IMR-90 (cell line): Measurements from ENCODE around the gene SLCO1B1.

Source experiments
- BHLHE40 ChIP-seq: fragments of 150-350 bp; IDR thresholded peaks from 2 replicates; pipeline ENCODE4 v1.6.1; 2016; ENCODE audit warnings: mild to moderate bottlenecking, low read depth, low read length
- CEBPB ChIP-seq: IDR thresholded peaks from 2 replicates; pipeline ENCODE4 v1.6.1; 2012; ENCODE audit warnings: low read depth, low read length, improper control_type of control experiment
- CHD1 ChIP-seq: IDR thresholded peaks from 2 replicates; pipeline ENCODE4 v1.6.1; 2012; ENCODE audit warnings: low read depth, low read length, improper control_type of control experiment
- CTCF ChIP-seq: conservative IDR thresholded peaks from 2 replicates; pipeline ENCODE4 v1.5.1; 2012; ENCODE audit warnings: mild to moderate bottlenecking, low read depth, low read length, improper control_type of control experiment
- MAFK ChIP-seq: IDR thresholded peaks from 2 replicates; pipeline ENCODE4 v1.6.1; 2012; ENCODE audit warnings: low read depth, low read length, improper control_type of control experiment
- MXI1 ChIP-seq: IDR thresholded peaks from 2 replicates; pipeline ENCODE4 v1.6.1; 2012; ENCODE audit warnings: low read depth, mild to moderate bottlenecking, low read length, moderate library complexity, borderline replicate concordance
- POLR2A ChIP-seq: IDR thresholded peaks from 2 replicates; pipeline ENCODE4 v1.6.1; 2012; ENCODE audit warnings: mild to moderate bottlenecking, low read depth, low read length
- RAD21 ChIP-seq: IDR thresholded peaks from 2 replicates; pipeline ENCODE4 v1.6.1; 2012; ENCODE audit warnings: low read length, improper control_type of control experiment
- RCOR1 ChIP-seq: IDR thresholded peaks from 2 replicates; pipeline ENCODE4 v1.6.1; 2012; ENCODE audit warnings: mild to moderate bottlenecking, low read length, improper control_type of control experiment; ENCODE audit not compliant: insufficient replicate concordance
- RFX5 ChIP-seq: IDR thresholded peaks from 2 replicates; pipeline ENCODE4 v1.8.0; 2012; ENCODE audit warnings: low read depth, mild to moderate bottlenecking, low read length, moderate library complexity
- USF2 ChIP-seq: fragments of 150-350 bp; IDR thresholded peaks from 2 replicates; pipeline ENCODE4 v1.6.1; 2017; ENCODE audit warnings: mild to moderate bottlenecking, antibody characterized with exemption, low read length, low read depth

- TF ChIP-seq CTCF, result no peak
- TF ChIP-seq BHLHE40, result no peak
- TF ChIP-seq MXI1, result no peak
- no peak for TF ChIP-seq RAD21
- TF ChIP-seq CHD1, result no peak
- no peak for TF ChIP-seq CEBPB
- no peak for TF ChIP-seq RFX5
- TF ChIP-seq POLR2A, result no peak
- no peak for TF ChIP-seq USF2
- no peak for TF ChIP-seq MAFK
- TF ChIP-seq RCOR1, result no peak
Observed at GRCh38 chr12:21118760-21119159, 12.2 kb upstream of the SLCO1B1 start.
